Measurements from ENCODE around the gene DGKI.

GRCh38 chr7:137521451-137521850, 325.3 kb downstream of the DGKI start:
- TF ChIP-seq, protein P1, sequence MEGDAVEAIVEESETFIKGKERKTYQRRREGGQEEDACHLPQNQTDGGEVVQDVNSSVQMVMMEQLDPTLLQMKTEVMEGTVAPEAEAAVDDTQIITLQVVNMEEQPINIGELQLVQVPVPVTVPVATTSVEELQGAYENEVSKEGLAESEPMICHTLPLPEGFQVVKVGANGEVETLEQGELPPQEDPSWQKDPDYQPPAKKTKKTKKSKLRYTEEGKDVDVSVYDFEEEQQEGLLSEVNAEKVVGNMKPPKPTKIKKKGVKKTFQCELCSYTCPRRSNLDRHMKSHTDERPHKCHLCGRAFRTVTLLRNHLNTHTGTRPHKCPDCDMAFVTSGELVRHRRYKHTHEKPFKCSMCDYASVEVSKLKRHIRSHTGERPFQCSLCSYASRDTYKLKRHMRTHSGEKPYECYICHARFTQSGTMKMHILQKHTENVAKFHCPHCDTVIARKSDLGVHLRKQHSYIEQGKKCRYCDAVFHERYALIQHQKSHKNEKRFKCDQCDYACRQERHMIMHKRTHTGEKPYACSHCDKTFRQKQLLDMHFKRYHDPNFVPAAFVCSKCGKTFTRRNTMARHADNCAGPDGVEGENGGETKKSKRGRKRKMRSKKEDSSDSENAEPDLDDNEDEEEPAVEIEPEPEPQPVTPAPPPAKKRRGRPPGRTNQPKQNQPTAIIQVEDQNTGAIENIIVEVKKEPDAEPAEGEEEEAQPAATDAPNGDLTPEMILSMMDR (IDR thresholded peaks at IDR 0.05; ENCODE audit: low read depth, low read length) = no peak
- no peak for TF ChIP-seq EZH2phosphoT487 (IDR thresholded peaks at IDR 0.05; ENCODE audit: low read depth)
